HUDEP-2 (cell line): ENCODE results near the gene RUNX1.

Experiments used
- DNase-seq, 76 experiments: peaks; one replicate each; lab custom pipeline; 2025; ENCODE audit not compliant: unreplicated experiment in 76 of 76; lab: John Stamatoyannopoulos, UW

The RUNX1 gene

DNA sequence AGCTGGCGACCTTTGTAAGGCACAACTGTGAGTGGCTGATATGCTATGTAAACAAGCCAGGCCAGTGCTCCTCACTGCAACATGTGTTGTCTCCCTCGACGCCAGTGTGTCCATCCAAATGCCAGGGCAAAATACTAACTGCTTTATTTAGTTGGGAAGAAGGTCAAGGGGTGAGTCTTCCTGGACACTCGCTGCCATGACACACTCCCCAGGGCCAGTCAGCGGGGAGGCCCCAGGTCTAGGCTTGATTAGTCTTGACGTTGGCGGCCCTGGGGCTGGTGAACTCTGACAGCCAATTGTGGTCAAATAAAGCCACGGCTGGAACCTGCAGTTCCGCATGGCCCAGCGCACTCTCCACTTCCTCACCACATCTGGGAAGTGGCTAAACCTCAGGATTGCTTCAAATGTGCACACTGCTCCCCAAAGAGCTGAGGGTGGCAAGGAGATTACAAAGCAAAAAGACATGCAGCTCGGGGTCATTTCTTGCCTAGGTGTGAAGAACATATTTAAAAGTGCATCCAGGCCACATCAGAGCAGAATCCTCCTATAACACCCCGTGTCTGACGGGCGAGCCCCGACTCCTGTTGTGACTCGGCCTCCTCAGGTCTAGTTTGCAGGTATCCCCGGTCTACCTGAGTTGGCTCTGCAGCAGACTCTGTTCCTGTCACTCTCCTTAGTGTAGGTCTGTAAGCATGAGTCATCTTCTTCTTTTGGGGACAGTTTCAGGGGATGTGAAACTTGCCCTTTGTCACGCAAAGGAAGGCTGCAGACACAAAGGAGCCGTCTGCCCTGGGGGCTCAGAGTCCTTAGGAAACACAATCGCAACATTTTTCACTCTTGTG, 183.5 kb downstream of the RUNX1 start:
- no peak for DNase-seq

DNA sequence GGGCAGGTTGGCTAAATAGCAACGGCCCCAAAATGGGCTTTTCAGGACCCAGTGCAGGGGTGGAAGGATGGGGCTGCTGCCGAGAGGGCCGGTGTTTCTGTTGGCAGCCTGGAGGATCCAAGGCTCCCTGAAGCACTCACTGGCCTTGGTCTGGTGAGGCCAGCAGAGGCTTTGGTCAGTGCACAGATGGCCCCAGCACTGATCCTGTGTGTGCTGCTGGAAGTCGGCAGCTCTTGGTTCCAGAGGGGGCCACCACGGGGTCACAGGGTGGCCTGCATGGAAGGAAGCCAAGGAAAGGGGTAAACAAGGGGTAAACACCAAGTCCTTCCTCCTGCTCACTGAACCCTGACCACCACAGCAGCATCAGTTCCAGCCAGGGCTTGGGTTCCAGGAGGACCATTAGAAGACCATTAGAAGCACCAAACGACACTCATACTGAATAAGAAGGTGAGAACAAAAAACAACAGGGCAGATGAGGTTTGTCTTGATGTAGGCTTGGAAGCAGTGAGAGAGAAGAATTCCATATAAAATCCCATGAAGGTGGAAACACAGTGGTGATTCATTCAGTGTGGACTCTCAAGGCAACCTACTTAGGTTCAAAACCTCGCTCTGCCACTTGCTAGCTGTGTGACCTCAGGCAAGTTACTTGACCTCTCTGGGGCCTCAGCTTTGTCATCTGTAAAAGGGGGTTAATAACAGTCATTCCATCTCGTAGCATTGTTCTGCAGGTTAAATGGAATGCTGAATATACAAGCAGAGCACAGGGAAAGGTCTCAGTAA, 184.5 kb downstream of the RUNX1 start:
- DNase-seq = no peak

DNA sequence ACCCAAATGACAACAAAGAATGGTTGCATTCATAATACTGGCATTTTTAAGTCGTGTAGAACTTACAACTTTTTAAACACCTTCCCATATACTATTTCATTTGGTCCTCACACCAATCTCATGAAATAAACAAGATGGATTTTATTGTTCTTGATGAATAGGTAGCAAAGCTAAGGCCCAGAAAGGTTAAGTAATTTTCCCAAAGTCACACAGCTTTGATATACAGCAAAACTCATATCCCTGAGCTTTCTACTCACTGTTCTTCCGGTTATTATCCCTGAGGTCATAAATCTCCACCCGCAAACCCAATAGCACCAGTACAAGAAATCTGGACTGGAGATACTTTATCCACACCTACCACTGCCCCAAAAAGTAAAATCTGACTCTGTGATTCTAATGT, 186.2 kb downstream of the RUNX1 start:
- no peak for DNase-seq

DNA sequence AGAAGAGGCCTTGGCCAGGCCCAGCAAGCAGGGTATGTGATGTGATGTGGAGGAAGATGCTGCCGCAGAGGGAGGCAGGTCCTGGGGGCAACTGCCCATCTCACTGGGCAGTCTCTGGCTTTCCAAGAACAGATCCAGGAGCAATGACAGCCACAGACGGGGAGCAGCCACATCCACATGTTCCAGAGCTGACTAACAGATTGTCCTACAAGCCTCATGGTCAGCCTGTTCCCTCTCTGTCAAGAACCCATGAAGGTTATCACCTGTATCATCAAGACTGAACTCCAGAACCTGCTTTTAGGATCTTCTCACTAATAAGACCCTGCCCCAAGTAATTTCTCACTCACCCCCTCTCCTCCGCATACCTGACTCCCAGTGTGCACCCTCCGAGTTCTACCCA, 187.8 kb downstream of the RUNX1 start:
- DNase-seq = no peak

GRCh38 chr21:34859976-34860653, 189.0 kb downstream of the RUNX1 start:
- no peak for DNase-seq

GRCh38 chr21:34858559-34858958, 190.5 kb downstream of the RUNX1 start:
- DNase-seq = no peak

DNA sequence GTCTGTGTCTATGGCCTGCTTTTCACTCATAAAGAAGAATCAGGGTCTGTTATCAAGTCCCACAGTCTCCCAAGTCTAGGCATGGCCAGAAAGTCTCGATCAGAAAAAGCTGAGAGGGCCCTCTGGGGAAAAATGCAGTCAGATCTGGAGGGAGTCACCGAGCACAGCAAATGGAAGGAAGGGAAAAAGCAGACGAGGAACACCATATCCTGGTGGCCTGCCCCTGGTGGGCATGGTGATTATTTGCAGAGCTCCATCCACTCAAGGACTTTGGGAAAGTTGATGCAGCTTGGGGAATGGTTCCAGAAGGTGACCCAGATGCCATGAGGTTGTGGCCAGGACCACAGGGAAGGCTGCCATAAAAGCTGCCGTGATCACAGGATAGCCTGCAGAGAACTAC, 191.2 kb downstream of the RUNX1 start:
- DNase-seq = no peak

GRCh38 chr21:34857122-34857713, 191.9 kb downstream of the RUNX1 start:
- no peak for DNase-seq

- no peak for DNase-seq
These were observed 196.7 kb downstream of the RUNX1 start for GRCh38 chr21:34852448-34852847.

- no peak for DNase-seq
These were observed 198.9 kb downstream of the RUNX1 start for GRCh38 chr21:34850166-34850690.

GRCh38 chr21:34846601-34847112, 202.4 kb downstream of the RUNX1 start:
- DNase-seq = no peak

DNA sequence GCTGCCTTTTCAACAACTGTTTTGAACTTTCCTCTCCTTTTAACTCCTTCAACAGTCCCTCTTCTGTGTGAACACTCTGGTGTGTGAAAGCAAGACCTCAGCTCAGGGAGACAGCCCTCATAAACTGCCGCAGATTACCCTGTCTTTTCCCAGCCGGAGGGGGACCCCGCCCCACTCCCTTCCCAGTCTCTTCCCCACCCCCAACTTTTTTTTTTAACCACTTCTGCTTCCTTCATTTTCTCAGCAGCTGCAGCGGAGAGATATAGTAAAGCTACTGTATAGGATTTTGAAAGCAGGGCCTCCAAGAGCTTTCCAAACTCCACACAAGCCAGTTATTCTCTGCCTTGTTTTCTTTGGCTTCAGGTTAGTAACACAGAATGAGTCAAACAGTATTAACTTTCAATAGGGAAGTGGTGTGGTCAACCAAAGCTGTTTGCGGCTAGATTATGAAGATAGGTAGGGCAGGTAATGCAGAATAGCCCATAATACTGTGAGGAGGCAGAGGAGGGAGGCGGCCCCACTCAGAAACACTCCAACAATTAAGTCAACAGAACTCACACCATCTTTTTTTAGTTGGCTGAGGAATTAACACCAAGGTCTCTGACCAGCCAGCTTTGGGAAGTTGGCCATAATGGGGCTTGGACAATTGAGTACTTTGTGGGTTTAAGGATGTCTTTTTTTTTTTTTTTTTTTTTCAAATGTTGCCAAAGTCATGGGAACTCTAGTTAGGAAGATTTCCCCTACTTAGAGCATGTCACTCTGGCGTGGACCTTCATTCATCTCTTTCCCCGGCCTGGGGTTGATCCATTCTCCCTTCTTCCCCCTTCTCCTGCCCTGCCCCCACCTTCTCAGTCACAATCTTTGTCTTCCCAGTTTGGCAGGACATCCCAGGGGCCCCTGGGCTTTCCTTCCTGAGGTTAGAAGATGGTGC, 203.3 kb downstream of the RUNX1 start:
- DNase-seq = no peak

DNA sequence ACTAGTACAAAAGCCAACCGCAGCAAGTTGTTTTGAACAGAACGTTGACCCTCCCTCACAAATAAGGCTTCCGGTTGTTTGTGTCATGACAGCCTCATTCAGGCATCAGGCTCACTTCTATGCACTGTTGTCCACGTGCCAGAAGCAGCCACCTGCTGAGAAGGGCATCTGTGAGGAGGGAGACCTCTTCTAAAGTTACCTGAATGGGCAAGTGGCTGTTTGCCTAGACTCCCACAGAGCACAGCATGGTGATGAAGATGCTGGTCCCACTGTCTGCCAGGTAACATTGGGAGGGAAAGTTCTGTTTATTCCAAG, 204.2 kb downstream of the RUNX1 start:
- no peak for DNase-seq

DNA sequence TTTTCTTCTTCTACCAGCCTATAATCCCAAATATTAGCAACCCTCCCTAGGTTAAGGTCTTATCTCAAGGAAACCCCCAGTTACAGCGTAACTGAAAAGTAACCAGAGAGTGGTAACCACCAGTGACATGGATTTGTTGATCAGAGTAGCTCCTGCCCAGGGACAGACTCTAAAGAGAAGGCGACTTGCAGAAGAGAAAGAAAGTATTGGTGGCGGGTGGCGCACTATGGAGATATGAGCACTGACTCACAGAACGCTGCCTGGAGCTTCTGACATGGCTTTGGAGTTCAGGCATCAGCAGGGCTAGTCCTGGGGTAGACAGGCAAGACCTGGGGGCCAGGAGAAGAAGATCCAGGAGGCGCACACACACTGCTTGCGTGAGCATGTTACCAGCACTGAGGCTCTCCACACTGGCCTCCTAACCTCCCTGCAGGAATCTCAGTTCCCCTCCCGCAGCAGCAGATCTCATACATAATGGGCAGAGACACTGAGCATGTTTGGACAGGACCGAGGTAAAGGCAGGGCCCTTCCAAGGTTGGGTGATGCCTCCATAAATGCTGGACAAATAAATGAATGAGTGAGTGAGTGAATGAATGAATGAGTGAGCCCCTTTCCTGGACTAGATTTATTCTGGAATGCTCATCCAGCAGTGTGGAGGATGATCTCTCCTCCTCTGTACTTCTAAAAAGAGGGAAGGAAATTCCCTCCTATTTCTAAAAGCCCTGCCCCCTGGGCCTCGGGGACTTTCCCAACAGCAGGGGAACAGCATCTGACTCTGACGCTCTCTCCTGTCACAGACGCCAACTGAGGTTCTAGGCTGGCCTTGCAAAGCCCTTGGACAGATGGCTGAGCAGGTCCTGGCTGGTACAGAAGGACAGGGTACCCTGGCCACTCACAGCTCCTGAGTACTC, 204.8 kb downstream of the RUNX1 start:
- no peak for DNase-seq

GRCh38 chr21:34843562-34843961, 205.5 kb downstream of the RUNX1 start:
- no peak for DNase-seq

DNA sequence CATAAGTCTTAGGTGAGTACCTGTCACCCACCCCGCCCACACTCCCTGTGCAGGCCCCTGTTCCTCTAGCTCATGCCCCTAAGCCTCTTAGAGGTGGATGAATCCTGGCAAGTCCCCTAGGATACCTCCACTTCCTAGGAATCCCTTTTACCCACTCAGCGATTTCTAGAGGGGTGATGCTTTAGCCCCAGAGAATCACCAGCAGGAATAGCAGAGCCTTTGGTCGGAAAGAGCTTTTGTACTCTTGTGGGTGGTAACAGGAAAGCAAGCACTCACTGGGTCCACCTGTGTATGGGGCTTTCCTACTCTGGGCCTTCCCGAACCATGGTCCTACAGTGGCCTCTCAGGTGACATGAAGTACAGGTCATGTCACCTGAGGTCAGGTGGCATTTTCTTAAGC, 207.9 kb downstream of the RUNX1 start:
- DNase-seq = no peak

GRCh38 chr21:34840693-34841092, 208.4 kb downstream of the RUNX1 start:
- no peak for DNase-seq

DNA sequence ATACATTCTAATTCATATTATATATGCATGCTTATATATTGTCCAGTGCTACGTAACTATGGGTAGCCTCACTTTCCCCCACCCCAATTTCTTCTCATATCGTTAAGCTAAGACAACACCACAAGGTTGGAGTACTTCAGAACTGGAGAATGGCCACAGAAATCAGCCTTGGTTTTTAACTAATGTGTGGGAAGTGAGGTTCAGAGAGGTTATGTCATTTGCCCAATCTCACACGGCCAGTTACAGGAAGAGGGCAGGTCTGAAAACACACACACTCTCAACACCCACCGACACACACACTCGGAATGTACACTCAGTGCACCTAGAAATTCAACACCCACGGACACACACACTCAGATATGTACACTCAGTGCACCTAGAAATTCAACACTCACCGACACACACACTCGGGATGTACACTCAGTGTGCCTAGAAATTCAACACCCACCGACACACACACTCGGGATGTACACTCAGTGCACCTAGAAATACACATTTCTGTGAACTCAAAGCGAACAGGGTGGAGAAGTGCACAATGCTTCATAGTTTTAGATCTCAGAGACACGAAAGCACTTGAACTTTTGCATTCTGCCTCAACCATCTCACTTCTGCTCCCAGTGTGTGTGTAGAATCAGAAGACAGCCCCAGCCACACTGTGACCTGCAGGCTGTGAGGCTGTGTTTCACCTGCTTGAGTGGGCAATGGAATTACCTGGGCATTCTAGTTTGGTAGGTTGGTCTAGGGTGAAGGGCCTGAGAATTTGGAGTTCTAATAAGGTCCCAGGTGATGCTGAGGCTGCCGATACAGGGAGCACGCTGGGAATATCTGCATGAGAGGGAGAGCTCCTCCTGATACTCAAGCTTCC, 209.9 kb downstream of the RUNX1 start:
- no peak for DNase-seq
